ENCODE data around the gene PRICKLE1. TPM values are rescaled to one million over a fixed set of nuclear protein-coding genes. Genes with fewer than 3 reads are reported as not detected.

The PRICKLE1 gene
- total RNA-seq, 1 experiment from 2014 or later, result 1.1 TPM

DNA sequence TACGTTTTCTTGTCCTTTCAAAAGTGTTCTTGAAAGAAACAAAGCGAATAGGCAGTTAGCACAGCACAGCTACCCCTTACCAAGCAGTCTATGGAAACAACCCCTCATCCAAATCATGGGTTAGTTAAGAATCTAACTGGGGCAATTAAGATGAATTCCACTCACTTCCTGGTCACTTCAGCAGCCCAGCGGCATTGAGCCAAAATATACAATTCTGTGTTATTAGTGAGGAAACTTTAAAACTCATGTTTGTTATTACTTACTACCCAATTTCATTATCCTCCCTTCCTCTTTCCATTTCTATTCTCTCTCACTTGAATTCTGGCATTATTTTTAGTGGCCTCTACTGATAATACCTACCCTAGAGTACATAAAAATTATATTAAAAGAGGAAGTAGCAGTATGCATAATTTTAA lies 142.2 kb downstream of the PRICKLE1 start:
- H3K4me2 ChIP-seq (ENCODE audit: low read depth, low read length, poor library complexity, severe bottlenecking), result peak overlapping the region; percentile 77
- no peaks in the 10 kb centered on the region for H4K20me1 ChIP-seq (ENCODE audit: insufficient read depth, low read depth, low read length)
- peak; percentile 74 for DNase-seq
- H3K27ac ChIP-seq (ENCODE audit: low read length), result peak overlapping the region; percentile 94
- no peaks in the 10 kb centered on the region for H3K27me3 ChIP-seq (ENCODE audit: low read length)
- no peak overlapping the region for H2AFZ ChIP-seq (ENCODE audit: low read length)
- H3K36me3 ChIP-seq (ENCODE audit: insufficient read depth, low read length), result peaks cover 32% of the 10 kb centered on the region
- H3K79me2 ChIP-seq (ENCODE audit: low read length), result no peaks in the 10 kb centered on the region
- no peaks in the 10 kb centered on the region for H3K9me3 ChIP-seq (ENCODE audit: low read length)
- peak overlapping the region; percentile 35 for H3K4me3 ChIP-seq (ENCODE audit: low read length)
- no peaks in the 10 kb centered on the region for H3K9me2 ChIP-seq (replicated peaks; ENCODE audit: insufficient read depth, low read length)
- H3K9ac ChIP-seq (ENCODE audit: low read length), result peak overlapping the region; percentile 48
- H3K4me1 ChIP-seq (ENCODE audit: low read length), result peaks cover 74% of the 10 kb centered on the region

DNA sequence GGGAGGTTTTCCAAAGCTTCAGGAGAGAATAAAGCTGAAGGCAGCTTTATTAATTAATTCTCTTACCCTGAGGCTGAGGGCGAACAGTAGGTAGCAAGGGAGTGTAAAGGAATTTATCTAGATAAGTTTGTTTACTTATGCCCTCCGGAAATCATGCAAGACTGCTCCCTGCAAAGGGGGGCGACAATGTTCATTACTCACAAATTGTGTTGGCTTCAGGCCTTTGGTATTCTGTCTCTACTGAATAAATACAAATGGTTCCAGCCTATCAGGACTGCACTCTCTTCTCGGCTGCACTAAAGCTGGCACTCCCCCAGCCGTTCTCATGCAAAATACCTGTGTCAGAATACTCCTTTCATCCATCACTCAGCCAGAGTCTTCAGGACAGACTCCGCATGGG lies 142.8 kb downstream of the PRICKLE1 start:
- Histone ChIP-seq H3K27me3 (ENCODE audit: low read length) (no peaks in the 10 kb centered on the region), H3K4me3 (ENCODE audit: low read length) (peak overlapping the region; percentile 35), H3K4me2 (ENCODE audit: low read depth, low read length, poor library complexity, severe bottlenecking) (peak overlapping the region; percentile 77), H3K27ac (ENCODE audit: low read length) (peak overlapping the region; percentile 94), H3K9ac (ENCODE audit: low read length) (peak overlapping the region; percentile 48), H3K9me3 (ENCODE audit: low read length) (no peaks in the 10 kb centered on the region), H4K20me1 (ENCODE audit: insufficient read depth, low read depth, low read length) (no peaks in the 10 kb centered on the region), H3K9me2 (replicated peaks; ENCODE audit: insufficient read depth, low read length) (no peaks in the 10 kb centered on the region), H3K4me1 (ENCODE audit: low read length) (peaks cover 74% of the 10 kb centered on the region), H3K79me2 (ENCODE audit: low read length) (no peaks in the 10 kb centered on the region), H2AFZ (ENCODE audit: low read length) (no peak overlapping the region), H3K36me3 (ENCODE audit: insufficient read depth, low read length) (peaks cover 36% of the 10 kb centered on the region)
- peak; percentile 68 for DNase-seq

DNA sequence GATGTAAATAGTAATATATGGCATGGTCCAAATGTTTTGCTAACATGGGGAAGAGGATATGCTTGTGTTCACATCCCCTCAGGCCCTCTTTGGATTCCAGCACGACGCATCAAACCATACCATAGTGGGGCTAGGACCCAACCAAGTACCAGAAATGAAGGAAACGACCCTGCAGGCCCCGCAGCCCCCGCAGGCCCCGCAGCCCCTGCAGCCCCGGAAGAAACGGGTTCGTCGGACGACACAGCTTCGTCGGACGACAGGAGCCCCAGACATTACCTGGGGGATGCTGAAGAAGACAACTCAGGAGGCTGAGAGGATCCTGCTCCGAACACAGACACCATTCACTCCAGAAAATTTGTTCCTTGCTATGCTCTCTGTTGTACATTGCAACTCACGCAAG lies 143.7 kb downstream of the PRICKLE1 start:
- Histone ChIP-seq H3K79me2 (ENCODE audit: low read length) (no peaks in the 10 kb centered on the region), H3K27ac (ENCODE audit: low read length) (peak overlapping the region; percentile 94), H3K4me2 (ENCODE audit: low read depth, low read length, poor library complexity, severe bottlenecking) (peak overlapping the region; percentile 77), H3K36me3 (ENCODE audit: insufficient read depth, low read length) (peaks cover 44% of the 10 kb centered on the region), H4K20me1 (ENCODE audit: insufficient read depth, low read depth, low read length) (no peaks in the 10 kb centered on the region), H3K9me3 (ENCODE audit: low read length) (no peaks in the 10 kb centered on the region), H3K4me1 (ENCODE audit: low read length) (peaks cover 70% of the 10 kb centered on the region), H3K27me3 (ENCODE audit: low read length) (no peaks in the 10 kb centered on the region), H3K9me2 (replicated peaks; ENCODE audit: insufficient read depth, low read length) (no peaks in the 10 kb centered on the region), H2AFZ (ENCODE audit: low read length) (no peak overlapping the region), H3K4me3 (ENCODE audit: low read length) (no peak overlapping the region), H3K9ac (ENCODE audit: low read length) (no peak overlapping the region)
- no peak for DNase-seq

DNA sequence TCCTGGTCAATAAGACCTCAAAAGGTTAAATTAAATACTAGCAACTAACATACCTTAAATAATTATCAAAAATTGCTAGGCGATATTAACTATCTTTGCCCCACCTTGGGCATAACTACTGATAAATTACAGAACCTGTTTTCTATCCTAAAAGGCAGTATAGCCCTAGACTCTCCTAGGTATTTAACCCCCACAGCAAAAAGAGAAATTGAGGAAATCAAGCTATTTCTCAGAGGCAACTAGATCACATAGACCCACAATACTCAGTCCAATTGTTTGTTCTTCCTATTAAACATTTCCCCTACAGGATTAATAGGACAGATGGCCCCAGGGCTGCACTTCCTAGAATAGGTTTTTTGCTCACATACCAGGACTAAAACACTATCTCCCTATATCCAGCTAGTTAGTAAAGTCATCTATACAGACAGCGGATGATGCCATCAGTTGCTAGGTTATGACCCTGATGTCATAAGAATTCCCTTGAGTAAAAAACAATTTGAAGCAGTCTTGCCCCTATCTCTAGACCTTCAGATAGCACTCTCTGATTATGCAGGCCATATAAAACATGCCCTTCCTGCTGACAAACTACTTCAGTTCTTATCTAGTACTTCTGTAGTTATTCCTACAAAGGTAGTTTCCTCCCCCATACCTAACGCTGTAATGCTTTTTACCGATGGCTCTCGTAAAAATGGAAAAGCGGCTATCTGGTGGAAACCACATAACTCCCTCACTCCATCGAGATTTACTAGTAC lies 145.2 kb downstream of the PRICKLE1 start:
- H3K36me3 ChIP-seq (ENCODE audit: insufficient read depth, low read length), result peaks cover 38% of the 10 kb centered on the region
- H3K27me3 ChIP-seq (ENCODE audit: low read length), result no peaks in the 10 kb centered on the region
- H3K27ac ChIP-seq (ENCODE audit: low read length), result peak overlapping the region; percentile 40
- no peaks in the 10 kb centered on the region for H3K9me3 ChIP-seq (ENCODE audit: low read length)
- no peaks in the 10 kb centered on the region for H3K9me2 ChIP-seq (replicated peaks; ENCODE audit: insufficient read depth, low read length)
- H3K4me2 ChIP-seq (ENCODE audit: low read depth, low read length, poor library complexity, severe bottlenecking), result no peak overlapping the region
- DNase-seq, result no peak
- H3K4me1 ChIP-seq (ENCODE audit: low read length), result peaks cover 55% of the 10 kb centered on the region
- H3K79me2 ChIP-seq (ENCODE audit: low read length), result 0 out of 2 replicates have a peak, but pooled peaks cover 3% of the 10 kb centered on the region
- no peak overlapping the region for H3K9ac ChIP-seq (ENCODE audit: low read length)
- no peak overlapping the region for H2AFZ ChIP-seq (ENCODE audit: low read length)
- no peak overlapping the region for H3K4me3 ChIP-seq (ENCODE audit: low read length)
- H4K20me1 ChIP-seq (ENCODE audit: insufficient read depth, low read depth, low read length), result no peaks in the 10 kb centered on the region

DNA sequence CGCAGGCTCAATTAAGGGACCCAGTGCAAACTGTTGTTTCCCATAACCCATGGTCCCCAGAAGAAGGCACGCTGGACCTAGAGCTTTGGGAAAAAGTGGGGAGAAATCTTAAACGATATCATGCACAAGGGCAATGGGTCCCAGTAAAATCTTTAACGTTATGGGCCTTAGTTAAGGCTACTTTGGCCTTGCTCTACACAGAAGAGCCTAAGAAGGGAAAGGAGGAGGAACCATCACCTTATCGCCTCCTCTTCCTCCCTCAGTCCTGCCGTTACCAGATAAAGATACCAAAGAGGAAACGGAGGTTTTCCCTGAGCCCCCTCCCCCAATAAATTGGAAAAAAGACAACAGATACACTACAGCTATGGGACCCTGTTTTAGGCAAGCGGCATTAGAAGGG lies 146.7 kb downstream of the PRICKLE1 start:
- Histone ChIP-seq H3K4me3 (ENCODE audit: low read length) (no peak overlapping the region), H2AFZ (ENCODE audit: low read length) (no peak overlapping the region), H3K9ac (ENCODE audit: low read length) (no peak overlapping the region), H3K79me2 (ENCODE audit: low read length) (peaks cover 14% of the 10 kb centered on the region), H3K27me3 (ENCODE audit: low read length) (no peaks in the 10 kb centered on the region), H3K9me3 (ENCODE audit: low read length) (no peaks in the 10 kb centered on the region), H3K4me1 (ENCODE audit: low read length) (peaks cover 42% of the 10 kb centered on the region), H3K4me2 (ENCODE audit: low read depth, low read length, poor library complexity, severe bottlenecking) (no peak overlapping the region), H3K36me3 (ENCODE audit: insufficient read depth, low read length) (peaks cover 27% of the 10 kb centered on the region), H3K27ac (ENCODE audit: low read length) (no peak overlapping the region), H4K20me1 (ENCODE audit: insufficient read depth, low read depth, low read length) (no peaks in the 10 kb centered on the region), H3K9me2 (replicated peaks; ENCODE audit: insufficient read depth, low read length) (no peaks in the 10 kb centered on the region)
- DNase-seq, result no peak

DNA sequence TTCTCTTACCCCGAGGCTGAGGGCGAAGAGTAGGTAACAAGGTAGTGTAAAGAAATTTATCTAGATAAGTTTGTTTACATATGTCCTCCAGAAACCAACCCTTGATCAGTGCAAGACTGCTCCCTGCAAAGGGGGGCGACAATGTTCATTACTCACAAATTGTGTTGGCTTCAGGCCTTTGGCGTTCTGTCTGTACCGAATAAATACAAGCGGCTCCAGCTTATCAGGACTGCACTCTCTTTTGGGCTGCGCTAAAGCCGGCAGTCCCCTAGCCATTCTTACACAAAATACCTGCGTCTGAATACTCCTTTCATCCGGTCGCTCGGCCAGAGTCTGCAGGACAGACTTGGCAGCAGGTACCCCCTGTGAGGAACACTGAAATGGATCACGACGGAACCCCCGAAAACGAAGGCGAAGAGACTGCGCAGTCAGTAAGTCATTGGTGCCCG lies 147.2 kb downstream of the PRICKLE1 start:
- no peaks in the 10 kb centered on the region for H3K9me2 ChIP-seq (replicated peaks; ENCODE audit: insufficient read depth, low read length)
- H3K27ac ChIP-seq (ENCODE audit: low read length), result no peak overlapping the region
- H3K4me1 ChIP-seq (ENCODE audit: low read length), result peaks cover 36% of the 10 kb centered on the region
- H3K27me3 ChIP-seq (ENCODE audit: low read length), result no peaks in the 10 kb centered on the region
- peaks cover 27% of the 10 kb centered on the region for H3K36me3 ChIP-seq (ENCODE audit: insufficient read depth, low read length)
- no peak overlapping the region for H3K9ac ChIP-seq (ENCODE audit: low read length)
- no peaks in the 10 kb centered on the region for H4K20me1 ChIP-seq (ENCODE audit: insufficient read depth, low read depth, low read length)
- H3K4me2 ChIP-seq (ENCODE audit: low read depth, low read length, poor library complexity, severe bottlenecking), result no peak overlapping the region
- H3K79me2 ChIP-seq (ENCODE audit: low read length), result peaks cover 19% of the 10 kb centered on the region
- no peak overlapping the region for H2AFZ ChIP-seq (ENCODE audit: low read length)
- no peak for DNase-seq
- H3K4me3 ChIP-seq (ENCODE audit: low read length), result no peak overlapping the region
- no peaks in the 10 kb centered on the region for H3K9me3 ChIP-seq (ENCODE audit: low read length)

DNA sequence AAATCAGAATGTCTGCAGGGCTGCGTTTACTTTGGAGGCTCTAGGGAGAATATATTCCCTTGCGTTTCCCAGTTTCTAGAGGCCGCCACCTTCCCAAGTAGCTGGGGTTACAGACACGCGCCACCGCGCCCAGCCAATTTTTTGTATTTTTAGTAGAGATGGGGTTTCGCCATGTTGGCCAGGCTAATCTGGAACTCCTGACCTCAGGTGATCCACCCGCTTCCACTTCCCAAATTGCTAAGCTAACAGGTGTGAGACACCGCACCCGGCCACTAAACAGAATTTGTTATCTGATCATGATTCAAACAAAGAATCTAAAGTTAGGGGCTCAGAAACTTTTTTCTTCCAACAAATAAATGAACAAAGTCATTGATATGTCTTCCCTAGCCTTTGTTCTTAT lies 148.9 kb downstream of the PRICKLE1 start:
- Histone ChIP-seq H3K27me3 (ENCODE audit: low read length) (no peaks in the 10 kb centered on the region), H3K36me3 (ENCODE audit: insufficient read depth, low read length) (peaks cover 25% of the 10 kb centered on the region), H3K27ac (ENCODE audit: low read length) (no peak overlapping the region), H3K79me2 (ENCODE audit: low read length) (peaks cover 30% of the 10 kb centered on the region), H3K4me3 (ENCODE audit: low read length) (no peak overlapping the region), H3K9ac (ENCODE audit: low read length) (no peak overlapping the region), H4K20me1 (ENCODE audit: insufficient read depth, low read depth, low read length) (no peaks in the 10 kb centered on the region), H3K4me2 (ENCODE audit: low read depth, low read length, poor library complexity, severe bottlenecking) (no peak overlapping the region), H3K4me1 (ENCODE audit: low read length) (peaks cover 21% of the 10 kb centered on the region), H3K9me2 (replicated peaks; ENCODE audit: insufficient read depth, low read length) (no peaks in the 10 kb centered on the region), H3K9me3 (ENCODE audit: low read length) (no peaks in the 10 kb centered on the region), H2AFZ (ENCODE audit: low read length) (no peak overlapping the region)
- no peak for DNase-seq

DNA sequence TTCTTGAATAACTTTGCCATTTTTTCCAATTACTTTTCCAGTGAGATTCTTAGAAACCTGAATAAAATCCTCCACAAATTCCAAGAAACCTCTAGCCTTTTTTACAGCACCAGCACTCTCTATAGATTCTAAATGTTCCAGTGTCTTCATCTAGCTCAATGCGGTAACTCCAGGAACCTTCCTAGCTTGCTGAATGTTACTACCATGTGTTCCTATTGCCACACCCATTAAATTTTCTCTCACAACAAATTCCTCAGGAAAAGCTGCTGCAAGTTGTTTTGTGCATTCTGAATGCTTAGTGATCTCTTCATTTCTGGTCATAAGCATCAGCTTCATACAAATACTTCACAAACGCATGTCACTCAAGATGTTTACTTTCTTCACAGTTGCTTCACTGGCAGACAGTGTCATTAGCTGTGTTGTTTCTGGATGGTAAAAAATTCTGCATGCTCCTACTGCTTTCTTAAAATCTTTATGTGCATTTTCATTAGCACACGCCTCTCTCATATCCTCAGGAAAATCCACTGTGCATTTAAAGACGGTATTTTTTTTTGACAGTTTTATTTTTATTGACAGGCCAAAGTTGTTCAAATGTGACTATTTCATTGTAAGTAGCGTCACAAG lies 156.9 kb downstream of the PRICKLE1 start:
- Histone ChIP-seq H3K9me3 (ENCODE audit: low read length) (no peaks in the 10 kb centered on the region), H3K4me1 (ENCODE audit: low read length) (no peaks in the 10 kb centered on the region), H4K20me1 (ENCODE audit: insufficient read depth, low read depth, low read length) (no peaks in the 10 kb centered on the region), H2AFZ (ENCODE audit: low read length) (no peak overlapping the region), H3K27ac (ENCODE audit: low read length) (no peak overlapping the region), H3K79me2 (ENCODE audit: low read length) (peaks cover 47% of the 10 kb centered on the region), H3K36me3 (ENCODE audit: insufficient read depth, low read length) (peaks cover 4% of the 10 kb centered on the region; the same call in 1 of the 2 replicates), H3K9me2 (replicated peaks; ENCODE audit: insufficient read depth, low read length) (no peaks in the 10 kb centered on the region), H3K4me2 (ENCODE audit: low read depth, low read length, poor library complexity, severe bottlenecking) (no peak overlapping the region), H3K27me3 (ENCODE audit: low read length) (no peaks in the 10 kb centered on the region), H3K4me3 (ENCODE audit: low read length) (no peak overlapping the region), H3K9ac (ENCODE audit: low read length) (no peak overlapping the region)
- DNase-seq, result no peak
